Measurements from ENCODE around the gene ZNF784. TPM values are rescaled to one million over a fixed set of nuclear protein-coding genes. Genes with fewer than 3 reads are reported as not detected.

The ZNF784 gene
- total RNA-seq, 1 experiment from 2014 or later = 1.7 TPM

GRCh38 chr19:55659822-55660221, 35.5 kb upstream of the ZNF784 start:
- DNase-seq (ENCODE audit: low read depth, low spot score) = no peak
- in situ Hi-C loops (cut with HindIII; ENCODE audit: low pct_unique_long_range_greater_than_20kb, low sequenced_read_pairs) = no loop called here

GRCh38 chr19:55658846-55659459, 34.6 kb upstream of the ZNF784 start:
- in situ Hi-C loops (cut with HindIII; ENCODE audit: low pct_unique_long_range_greater_than_20kb, low sequenced_read_pairs) = no loop called here
- DNase-seq (ENCODE audit: low read depth, low spot score) = no peak

- in situ Hi-C loops (cut with HindIII; ENCODE audit: low pct_unique_long_range_greater_than_20kb, low sequenced_read_pairs) = no loop called here
- DNase-seq (ENCODE audit: low read depth, low spot score) = no peak
Measured at GRCh38 chr19:55656988-55657747, 32.8 kb upstream of the ZNF784 start.

GRCh38 chr19:55656552-55656951, 32.2 kb upstream of the ZNF784 start:
- no peak for DNase-seq (ENCODE audit: low read depth, low spot score)
- in situ Hi-C loops (cut with HindIII; ENCODE audit: low pct_unique_long_range_greater_than_20kb, low sequenced_read_pairs) = no loop called here

GRCh38 chr19:55655648-55656040, 31.3 kb upstream of the ZNF784 start:
- DNase-seq (ENCODE audit: low read depth, low spot score) = no peak
- in situ Hi-C loops (cut with HindIII; ENCODE audit: low pct_unique_long_range_greater_than_20kb, low sequenced_read_pairs) = no loop called here

GRCh38 chr19:55654868-55655647, 30.7 kb upstream of the ZNF784 start, which contains the start of gene U2AF2:
Gene U2AF2 (plus strand): TSS chr19:55655035. CDS start chr19:55655105, 70 bp downstream.
- DNase-seq (ENCODE audit: low read depth, low spot score) = peak; percentile 88
- in situ Hi-C loops (cut with HindIII; ENCODE audit: low pct_unique_long_range_greater_than_20kb, low sequenced_read_pairs) = no loop called here

GRCh38 chr19:55654323-55654867, 30.0 kb upstream of the ZNF784 start:
- peak; percentile 99 for DNase-seq (ENCODE audit: low read depth, low spot score)
- in situ Hi-C loops (cut with HindIII; ENCODE audit: low pct_unique_long_range_greater_than_20kb, low sequenced_read_pairs) = no loop called here

GRCh38 chr19:55653651-55654322, 29.4 kb upstream of the ZNF784 start:
- peak; percentile 97 for DNase-seq (ENCODE audit: low read depth, low spot score)
- in situ Hi-C loops (cut with HindIII; ENCODE audit: low pct_unique_long_range_greater_than_20kb, low sequenced_read_pairs) = no loop called here

GRCh38 chr19:55652311-55653128, 28.2 kb upstream of the ZNF784 start:
- no peak for DNase-seq (ENCODE audit: low read depth, low spot score)
- in situ Hi-C loops (cut with HindIII; ENCODE audit: low pct_unique_long_range_greater_than_20kb, low sequenced_read_pairs) = no loop called here

- no peak for DNase-seq (ENCODE audit: low read depth, low spot score)
- in situ Hi-C loops (cut with HindIII; ENCODE audit: low pct_unique_long_range_greater_than_20kb, low sequenced_read_pairs) = no loop called here
Measured at GRCh38 chr19:55651236-55651635, 26.9 kb upstream of the ZNF784 start.

GRCh38 chr19:55650602-55651230, 26.4 kb upstream of the ZNF784 start:
- in situ Hi-C loops (cut with HindIII; ENCODE audit: low pct_unique_long_range_greater_than_20kb, low sequenced_read_pairs) = no loop called here
- no peak for DNase-seq (ENCODE audit: low read depth, low spot score)

- in situ Hi-C loops (cut with HindIII; ENCODE audit: low pct_unique_long_range_greater_than_20kb, low sequenced_read_pairs) = no loop called here
- DNase-seq (ENCODE audit: low read depth, low spot score) = no peak
Measured at GRCh38 chr19:55650126-55650557, 25.8 kb upstream of the ZNF784 start.

- in situ Hi-C loops (cut with HindIII; ENCODE audit: low pct_unique_long_range_greater_than_20kb, low sequenced_read_pairs) = no loop called here
- no peak for DNase-seq (ENCODE audit: low read depth, low spot score)
Measured at GRCh38 chr19:55649268-55650125, 25.1 kb upstream of the ZNF784 start.

GRCh38 chr19:55648585-55649267, 24.4 kb upstream of the ZNF784 start:
- in situ Hi-C loops (cut with HindIII; ENCODE audit: low pct_unique_long_range_greater_than_20kb, low sequenced_read_pairs) = no loop called here
- no peak for DNase-seq (ENCODE audit: low read depth, low spot score)
